IPS-20b (cell line): ENCODE data around the gene ANTKMT.

Source experiments
- H3K27ac ChIP-seq: one replicate; pipeline ENCODE4 v1.5.1; 2013; ENCODE audit warnings: low read length
- H3K27me3 ChIP-seq: 2 replicates; pipeline ENCODE4 v1.6.1; 2013; ENCODE audit warnings: mild to moderate bottlenecking, low read length, inconsistent platforms; ENCODE audit not compliant: insufficient read depth
- H3K36me3 ChIP-seq: 2 replicates; pipeline ENCODE4 v1.6.1; 2013; ENCODE audit warnings: low read depth, mild to moderate bottlenecking, inconsistent platforms, low read length, moderate library complexity; ENCODE audit not compliant: insufficient read depth
- H3K4me1 ChIP-seq: 2 replicates; pipeline ENCODE4 v1.6.1; 2013; ENCODE audit warnings: mild to moderate bottlenecking, control low read depth, inconsistent platforms, low read length, moderate library complexity; ENCODE audit not compliant: insufficient read depth
- H3K4me3 ChIP-seq: 2 replicates; pipeline ENCODE4 v1.5.1; 2013; ENCODE audit warnings: mild to moderate bottlenecking, low read length, inconsistent platforms
- H3K9ac ChIP-seq: 2 replicates; pipeline ENCODE4 v1.6.1; 2013; ENCODE audit warnings: low read depth, mild to moderate bottlenecking, inconsistent platforms, low read length, moderate library complexity
- H3K9me3 ChIP-seq: 2 replicates; pipeline ENCODE4 v1.6.1; 2013; ENCODE audit warnings: mild to moderate bottlenecking, low read depth, low read length, inconsistent platforms; ENCODE audit not compliant: insufficient read depth

Gene ANTKMT

DNA sequence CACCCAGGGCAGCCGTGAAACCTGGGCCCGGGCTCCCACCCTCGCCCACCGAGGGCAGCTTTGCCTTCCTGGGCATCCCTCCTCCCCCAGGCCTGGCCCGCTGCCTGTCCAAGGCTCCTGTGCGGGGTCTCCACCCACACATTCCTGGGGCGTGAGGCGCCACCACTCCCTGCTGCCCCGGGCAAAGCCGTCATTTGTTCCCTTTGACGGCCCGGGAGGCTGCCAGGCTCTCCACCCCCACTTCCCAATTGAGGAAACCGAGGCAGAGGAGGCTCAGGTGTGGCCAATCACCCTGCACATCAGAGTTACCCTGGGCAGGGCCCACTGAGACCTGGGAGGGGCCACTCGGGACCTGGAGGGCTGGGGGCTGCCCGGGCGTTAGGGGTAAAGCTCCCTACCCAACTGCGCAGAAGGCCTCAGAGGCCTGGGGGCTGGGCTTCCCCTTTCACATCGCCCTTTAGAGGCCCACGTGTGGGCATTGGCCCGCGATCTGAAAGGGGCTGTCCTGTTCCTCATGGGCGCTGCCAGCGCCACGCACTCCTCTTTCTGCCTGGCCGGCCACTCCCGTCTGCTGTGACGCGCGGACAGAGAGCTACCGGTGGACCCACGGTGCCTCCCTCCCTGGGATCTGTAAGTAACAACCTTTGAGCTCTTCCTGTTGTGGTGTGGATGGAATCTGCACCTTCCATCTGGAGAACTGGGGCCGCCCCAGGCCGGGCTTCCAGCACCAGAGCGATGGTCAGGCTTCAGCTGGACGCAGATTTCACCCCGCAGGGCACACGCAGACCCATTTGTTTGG is 39.8 kb downstream of the ANTKMT start, which contains the start of gene MSLN:
MSLN (plus strand) TSS at position 190 of the 799 bp plus-strand sequence. CDS start 1,947 bp downstream, outside the sequence.
- no peaks in the 10 kb centered on the region for H3K27me3 ChIP-seq
- H3K9ac ChIP-seq: no peak within 1 kb of the TSS
- H3K4me3 ChIP-seq: no peak within 1 kb of the TSS
- no peaks in the 10 kb centered on the region for H3K4me1 ChIP-seq
- H3K9me3 ChIP-seq: no peaks in the 10 kb centered on the region; the same call in 1 of the 2 replicates
- H3K36me3 ChIP-seq: no peaks in the 10 kb centered on the region
- no peak within 1 kb of the TSS for H3K27ac ChIP-seq

DNA sequence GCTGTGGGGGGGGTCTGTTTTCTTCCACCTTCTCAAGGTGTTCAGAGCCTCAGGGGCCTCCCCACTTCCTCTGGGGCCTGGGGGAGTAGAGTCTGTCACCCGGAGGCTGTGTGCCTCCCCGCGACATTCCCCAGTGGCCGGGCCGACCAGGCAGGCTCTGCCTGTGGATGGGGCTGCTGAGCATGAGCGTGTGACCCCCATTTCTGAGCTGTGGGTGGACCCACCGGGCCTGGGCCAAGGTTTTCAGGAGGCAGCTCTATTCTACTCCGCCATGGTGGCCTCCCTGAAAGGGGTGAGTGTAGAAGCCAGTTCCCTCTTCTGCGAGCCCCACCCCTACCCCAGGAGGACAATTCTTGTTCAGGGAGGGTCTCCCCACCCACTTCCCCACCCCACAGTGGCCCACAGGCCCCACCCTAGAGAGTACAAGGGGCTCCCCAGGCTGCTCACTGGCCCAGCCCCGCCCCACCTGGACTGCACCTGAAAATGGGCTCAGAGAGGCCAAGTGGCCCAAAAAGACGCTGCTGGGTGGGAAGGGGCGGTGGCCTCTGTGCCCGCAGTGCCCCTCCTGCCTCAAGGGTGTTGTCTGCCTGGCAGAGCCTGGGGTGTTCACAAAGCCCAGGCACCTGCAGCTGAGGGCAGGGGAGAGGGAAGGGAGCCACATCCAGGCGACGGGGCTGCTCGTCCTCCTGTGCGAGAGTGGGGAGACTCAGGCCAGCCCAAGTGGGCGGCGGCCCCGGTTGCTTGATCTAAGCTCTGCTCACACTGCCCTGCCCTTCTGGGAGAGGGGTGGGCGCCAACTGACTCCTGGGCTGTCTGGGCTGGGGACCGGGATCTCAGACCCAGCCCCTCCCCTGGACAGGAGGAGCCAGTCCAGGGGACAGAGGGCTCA is 40.9 kb downstream of the ANTKMT start:
- Histone ChIP-seq H3K36me3 (no peaks in the 10 kb centered on the region), H3K9me3 (no peaks in the 10 kb centered on the region; the same call in 1 of the 2 replicates), H3K4me1 (no peaks in the 10 kb centered on the region), H3K27me3 (no peaks in the 10 kb centered on the region), H3K9ac (no peak overlapping the region), H3K27ac (no peak overlapping the region), H3K4me3 (no peak overlapping the region)

DNA sequence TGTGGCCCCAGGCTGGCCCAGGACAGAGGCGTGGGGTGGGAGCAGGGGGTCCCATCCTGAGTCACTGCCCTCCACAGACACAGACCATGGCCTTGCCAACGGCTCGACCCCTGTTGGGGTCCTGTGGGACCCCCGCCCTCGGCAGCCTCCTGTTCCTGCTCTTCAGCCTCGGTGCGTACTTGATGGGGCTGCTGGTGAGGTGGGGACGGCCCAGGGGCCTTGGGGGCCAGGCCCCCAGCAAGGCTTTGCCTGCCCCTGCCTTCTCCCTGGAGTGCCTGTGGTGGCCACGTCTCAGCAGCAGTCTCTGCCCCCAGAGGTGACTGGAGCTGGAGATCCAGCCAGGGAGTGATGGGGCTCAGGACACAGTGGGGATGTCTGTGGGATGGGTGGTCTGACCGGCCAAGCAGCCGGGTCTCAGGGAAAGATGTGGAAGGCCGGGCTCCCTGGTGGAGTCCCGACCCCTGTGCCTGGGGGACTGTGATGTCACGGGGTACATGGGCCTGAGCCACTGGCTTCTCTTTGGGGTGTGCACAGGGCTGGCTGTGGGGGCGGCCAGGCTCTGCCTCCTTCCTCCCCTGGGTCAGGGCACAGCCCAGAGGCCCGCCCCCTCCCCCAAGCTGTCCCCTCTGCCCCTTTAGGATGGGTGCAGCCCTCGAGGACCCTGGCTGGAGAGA is 41.8 kb downstream of the ANTKMT start:
- Histone ChIP-seq H3K4me3 (no peak overlapping the region), H3K27me3 (no peaks in the 10 kb centered on the region), H3K36me3 (no peaks in the 10 kb centered on the region), H3K9ac (no peak overlapping the region), H3K9me3 (no peaks in the 10 kb centered on the region), H3K27ac (no peak overlapping the region), H3K4me1 (no peaks in the 10 kb centered on the region)

DNA sequence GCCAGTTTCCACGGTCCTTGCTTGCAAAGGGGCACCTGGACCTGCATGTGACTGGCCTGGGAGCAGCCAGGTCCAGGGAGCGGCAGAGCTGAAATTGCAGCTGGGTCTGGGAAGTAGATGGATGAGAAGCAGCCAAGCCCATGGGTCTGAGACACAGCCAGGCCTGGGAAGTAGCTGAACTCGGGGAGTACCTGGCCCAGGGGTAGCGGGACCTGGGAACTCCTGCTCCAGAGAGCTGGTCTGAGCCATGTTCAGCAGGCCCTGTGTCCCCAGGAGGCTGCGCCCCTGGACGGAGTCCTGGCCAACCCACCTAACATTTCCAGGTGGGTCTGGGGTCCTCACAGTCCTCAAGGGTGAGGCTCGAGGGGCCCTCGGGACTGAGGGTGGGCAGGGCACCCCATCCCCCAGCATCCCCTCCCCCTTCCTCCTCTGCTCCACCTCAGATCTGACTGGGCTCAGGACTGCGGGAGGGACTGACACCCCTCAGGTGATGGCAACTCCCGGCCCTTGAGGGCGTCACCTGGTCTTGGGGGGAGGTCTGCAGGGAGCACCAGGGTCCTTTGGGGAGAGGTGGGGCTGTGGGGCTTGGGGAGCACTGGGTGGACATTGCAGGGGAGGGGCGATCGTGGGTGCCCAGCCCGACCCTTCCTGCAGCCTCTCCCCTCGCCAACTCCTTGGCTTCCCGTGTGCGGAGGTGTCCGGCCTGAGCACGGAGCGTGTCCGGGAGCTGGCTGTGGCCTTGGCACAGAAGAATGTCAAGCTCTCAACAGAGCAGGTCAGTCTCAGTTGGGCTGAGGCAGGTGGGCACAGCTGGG is 42.6 kb downstream of the ANTKMT start:
- H3K4me1 ChIP-seq: no peaks in the 10 kb centered on the region
- H3K36me3 ChIP-seq: no peaks in the 10 kb centered on the region
- H3K9ac ChIP-seq: no peak overlapping the region
- H3K27me3 ChIP-seq: no peaks in the 10 kb centered on the region
- H3K27ac ChIP-seq: no peak overlapping the region
- no peak overlapping the region for H3K4me3 ChIP-seq
- no peaks in the 10 kb centered on the region for H3K9me3 ChIP-seq

DNA sequence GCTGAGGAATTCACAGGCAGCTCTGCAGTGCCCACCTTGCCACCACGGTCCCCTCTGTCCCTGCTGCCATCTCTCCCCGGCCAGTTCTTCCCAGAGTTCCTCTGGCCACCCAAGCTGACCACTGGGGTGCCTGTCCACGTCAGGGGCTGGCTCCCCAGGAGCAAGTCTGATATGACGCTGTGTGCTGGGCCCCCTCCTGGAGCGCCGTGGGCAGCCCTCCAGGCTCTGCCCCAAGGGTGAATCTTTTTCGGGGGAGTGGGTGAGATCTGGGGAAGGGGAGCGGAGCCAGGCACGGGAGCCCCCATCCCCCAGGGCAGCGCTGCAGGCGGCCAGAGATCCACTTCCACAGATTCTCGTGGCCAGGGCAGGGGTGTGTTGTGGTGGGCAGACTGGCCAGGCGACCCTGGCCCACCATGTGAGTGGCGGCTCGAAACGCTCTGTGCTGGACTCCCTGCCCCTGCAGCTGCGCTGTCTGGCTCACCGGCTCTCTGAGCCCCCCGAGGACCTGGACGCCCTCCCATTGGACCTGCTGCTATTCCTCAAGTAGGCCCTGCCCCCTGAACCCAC is 43.3 kb downstream of the ANTKMT start:
- H3K4me3 ChIP-seq: no peak overlapping the region
- H3K4me1 ChIP-seq: no peaks in the 10 kb centered on the region
- no peak overlapping the region for H3K9ac ChIP-seq
- H3K36me3 ChIP-seq: no peaks in the 10 kb centered on the region
- no peaks in the 10 kb centered on the region for H3K9me3 ChIP-seq
- H3K27me3 ChIP-seq: no peaks in the 10 kb centered on the region
- no peak overlapping the region for H3K27ac ChIP-seq

DNA sequence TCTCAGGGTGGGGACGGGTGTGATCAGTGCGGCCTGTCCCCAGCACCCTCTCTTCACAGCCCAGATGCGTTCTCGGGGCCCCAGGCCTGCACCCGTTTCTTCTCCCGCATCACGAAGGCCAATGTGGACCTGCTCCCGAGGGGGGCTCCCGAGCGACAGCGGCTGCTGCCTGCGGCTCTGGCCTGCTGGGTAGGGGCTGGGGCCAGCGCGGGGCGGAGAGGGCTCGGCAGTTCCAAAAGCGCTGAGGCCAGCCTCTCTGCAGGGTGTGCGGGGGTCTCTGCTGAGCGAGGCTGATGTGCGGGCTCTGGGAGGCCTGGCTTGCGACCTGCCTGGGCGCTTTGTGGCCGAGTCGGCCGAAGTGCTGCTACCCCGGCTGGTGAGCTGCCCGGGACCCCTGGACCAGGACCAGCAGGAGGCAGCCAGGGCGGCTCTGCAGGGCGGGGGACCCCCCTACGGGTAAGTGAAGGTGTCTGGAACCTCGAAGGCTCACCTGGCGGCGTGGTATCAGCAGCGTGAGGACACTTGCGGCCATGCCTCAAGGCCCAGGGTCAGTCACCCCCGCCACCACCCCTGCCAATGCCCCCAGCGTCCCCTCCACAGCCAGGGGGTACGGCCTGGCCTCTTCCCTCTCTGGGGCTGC is 44.0 kb downstream of the ANTKMT start:
- Histone ChIP-seq H3K4me1 (no peaks in the 10 kb centered on the region), H3K27ac (no peak overlapping the region), H3K4me3 (no peak overlapping the region), H3K9me3 (no peaks in the 10 kb centered on the region), H3K9ac (no peak overlapping the region), H3K27me3 (no peaks in the 10 kb centered on the region), H3K36me3 (no peaks in the 10 kb centered on the region)

DNA sequence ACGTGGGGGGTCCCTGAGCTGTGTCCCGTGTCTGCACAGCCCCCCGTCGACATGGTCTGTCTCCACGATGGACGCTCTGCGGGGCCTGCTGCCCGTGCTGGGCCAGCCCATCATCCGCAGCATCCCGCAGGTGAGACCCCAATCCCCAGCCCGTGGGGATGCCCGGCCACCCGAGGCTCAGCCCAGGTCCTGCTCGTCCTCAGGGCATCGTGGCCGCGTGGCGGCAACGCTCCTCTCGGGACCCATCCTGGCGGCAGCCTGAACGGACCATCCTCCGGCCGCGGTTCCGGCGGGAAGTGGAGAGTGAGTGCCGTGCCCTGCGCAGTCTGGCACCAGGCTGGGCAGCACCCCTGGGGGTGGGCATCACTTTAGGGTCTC is 44.5 kb downstream of the ANTKMT start:
- no peak overlapping the region for H3K9ac ChIP-seq
- no peaks in the 10 kb centered on the region for H3K4me1 ChIP-seq
- no peak overlapping the region for H3K4me3 ChIP-seq
- H3K9me3 ChIP-seq: no peaks in the 10 kb centered on the region
- no peaks in the 10 kb centered on the region for H3K36me3 ChIP-seq
- no peak overlapping the region for H3K27ac ChIP-seq
- no peaks in the 10 kb centered on the region for H3K27me3 ChIP-seq

DNA sequence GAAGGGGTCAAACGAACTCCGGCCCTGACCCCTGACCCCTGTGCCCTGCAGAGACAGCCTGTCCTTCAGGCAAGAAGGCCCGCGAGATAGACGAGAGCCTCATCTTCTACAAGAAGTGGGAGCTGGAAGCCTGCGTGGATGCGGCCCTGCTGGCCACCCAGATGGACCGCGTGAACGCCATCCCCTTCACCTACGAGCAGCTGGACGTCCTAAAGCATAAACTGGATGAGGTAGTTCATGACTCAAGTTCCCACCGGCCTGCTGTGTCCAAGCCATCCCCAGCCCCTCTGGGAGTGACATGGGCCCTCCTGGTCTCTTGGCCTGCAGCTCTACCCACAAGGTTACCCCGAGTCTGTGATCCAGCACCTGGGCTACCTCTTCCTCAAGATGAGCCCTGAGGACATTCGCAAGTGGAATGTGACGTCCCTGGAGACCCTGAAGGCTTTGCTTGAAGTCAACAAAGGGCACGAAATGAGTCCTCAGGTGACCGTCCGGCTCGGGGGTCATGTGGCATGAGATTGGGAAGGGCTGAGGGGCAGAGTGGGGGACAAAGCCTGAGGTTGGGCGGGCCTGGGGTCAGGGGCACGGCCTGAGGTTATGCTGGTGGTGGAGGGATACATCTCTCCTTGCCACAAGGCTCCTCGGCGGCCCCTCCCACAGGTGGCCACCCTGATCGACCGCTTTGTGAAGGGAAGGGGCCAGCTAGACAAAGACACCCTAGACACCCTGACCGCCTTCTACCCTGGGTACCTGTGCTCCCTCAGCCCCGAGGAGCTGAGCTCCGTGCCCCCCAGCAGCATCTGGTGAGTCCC is 45.3 kb downstream of the ANTKMT start:
- Histone ChIP-seq H3K9me3 (no peaks in the 10 kb centered on the region), H3K4me3 (no peak overlapping the region), H3K27ac (no peak overlapping the region), H3K27me3 (no peaks in the 10 kb centered on the region), H3K4me1 (no peaks in the 10 kb centered on the region), H3K36me3 (no peaks in the 10 kb centered on the region), H3K9ac (no peak overlapping the region)

DNA sequence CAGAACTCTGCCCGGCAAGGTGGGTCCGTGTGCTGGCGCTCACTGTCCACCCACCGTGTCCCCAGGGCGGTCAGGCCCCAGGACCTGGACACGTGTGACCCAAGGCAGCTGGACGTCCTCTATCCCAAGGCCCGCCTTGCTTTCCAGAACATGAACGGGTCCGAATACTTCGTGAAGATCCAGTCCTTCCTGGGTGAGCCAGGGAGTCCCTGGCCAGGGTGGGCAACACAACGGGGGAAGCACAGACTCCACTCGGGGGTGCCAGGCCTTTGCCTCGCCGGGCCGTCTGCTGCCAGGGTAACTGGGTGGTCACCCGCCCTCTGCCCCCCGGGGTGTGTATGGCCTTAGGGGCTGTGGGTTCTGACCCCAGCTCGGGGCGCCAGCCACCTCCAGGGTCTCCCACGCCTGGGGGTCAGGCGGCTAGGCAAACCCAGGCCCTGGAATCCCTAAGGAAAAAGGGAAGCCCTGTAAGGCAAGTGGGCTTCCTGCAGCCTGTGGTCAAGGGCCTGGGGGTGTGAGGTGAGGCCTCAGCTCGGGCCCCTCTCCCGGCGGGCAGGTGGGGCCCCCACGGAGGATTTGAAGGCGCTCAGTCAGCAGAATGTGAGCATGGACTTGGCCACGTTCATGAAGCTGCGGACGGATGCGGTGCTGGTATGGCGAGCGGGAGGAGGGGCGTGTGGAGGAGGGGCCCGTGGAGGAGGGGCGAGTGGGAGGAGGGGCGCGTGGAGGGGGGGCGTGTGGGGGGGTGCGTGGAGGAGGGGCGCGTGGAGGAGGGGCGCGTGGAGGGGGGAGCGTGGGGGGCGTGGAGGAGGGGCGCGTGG is 46.1 kb downstream of the ANTKMT start:
- Histone ChIP-seq H3K27me3 (no peaks in the 10 kb centered on the region), H3K9me3 (no peaks in the 10 kb centered on the region), H3K9ac (no peak overlapping the region), H3K36me3 (no peaks in the 10 kb centered on the region), H3K4me3 (no peak overlapping the region), H3K4me1 (no peaks in the 10 kb centered on the region), H3K27ac (no peak overlapping the region)
